Colonic mucosa (tissue), 4 donors: ENCODE results near the gene POMT1. TPM values are rescaled to one million over a fixed set of nuclear protein-coding genes. Genes with fewer than 3 reads are reported as not detected.

Experiments
- DNase-seq: peaks from one replicate; pipeline ENCODE4 v3.0.0-alpha.2; 2020
- H3K27ac ChIP-seq: fragments of 200-600 bp; one replicate; pipeline ENCODE4 v1.8.0; 2021
- H3K27me3 ChIP-seq: fragments of 200-600 bp; one replicate; pipeline ENCODE4 v1.8.0; 2021
- H3K36me3 ChIP-seq: fragments of 200-600 bp; one replicate; pipeline ENCODE4 v1.8.0; 2021
- H3K4me1 ChIP-seq: fragments of 200-600 bp; one replicate; pipeline ENCODE4 v1.8.0; 2021; ENCODE audit warnings: mild to moderate bottlenecking
- H3K4me3 ChIP-seq: fragments of 200-600 bp; one replicate; pipeline ENCODE4 v1.8.0; 2021
- H3K9ac ChIP-seq, 2 donors: one replicate each; pipeline ENCODE4 v1.7.0; 2013; ENCODE audit warnings: control low read depth in 2 of 2, low read depth in 2 of 2, low read length in 2 of 2
- H3K9me3 ChIP-seq: fragments of 200-600 bp; one replicate; pipeline ENCODE4 v1.8.0; 2021
- intact Hi-C: fragments of 100-400 bp; cut with DNase I; formaldehyde crosslinking; loops from one replicate; pipeline ENCODE4 v1.14.1; 2022
- total RNA-seq, 2 donors: library from RNA; stranded (reverse); fragmentation: NEBNext Ultra II Directional in 1 of 2; extraction: Animal tissue kit (Norgen Biotek cat#: 25700) in 1 of 2; gene quantifications; one replicate each; pipeline ENCODE4 v1.2.1, GENCODE V29; 2021
- TF ChIP-seq, protein P1 (sequence below): fragments of 200-600 bp; IDR thresholded peaks from one replicate; pipeline ENCODE4 v1.8.0; 2022; ENCODE audit warnings: antibody characterized with exemption, mild to moderate bottlenecking
- donor health status: healthy.
- donor health status: DM: no; HTN: no; CAD: no.
- donor health status: DM: no; HTN: no; CAD: no.

The POMT1 gene
- total RNA-seq, 2 donors from 2014 or later: 24.0 to 28.8 TPM

DNA sequence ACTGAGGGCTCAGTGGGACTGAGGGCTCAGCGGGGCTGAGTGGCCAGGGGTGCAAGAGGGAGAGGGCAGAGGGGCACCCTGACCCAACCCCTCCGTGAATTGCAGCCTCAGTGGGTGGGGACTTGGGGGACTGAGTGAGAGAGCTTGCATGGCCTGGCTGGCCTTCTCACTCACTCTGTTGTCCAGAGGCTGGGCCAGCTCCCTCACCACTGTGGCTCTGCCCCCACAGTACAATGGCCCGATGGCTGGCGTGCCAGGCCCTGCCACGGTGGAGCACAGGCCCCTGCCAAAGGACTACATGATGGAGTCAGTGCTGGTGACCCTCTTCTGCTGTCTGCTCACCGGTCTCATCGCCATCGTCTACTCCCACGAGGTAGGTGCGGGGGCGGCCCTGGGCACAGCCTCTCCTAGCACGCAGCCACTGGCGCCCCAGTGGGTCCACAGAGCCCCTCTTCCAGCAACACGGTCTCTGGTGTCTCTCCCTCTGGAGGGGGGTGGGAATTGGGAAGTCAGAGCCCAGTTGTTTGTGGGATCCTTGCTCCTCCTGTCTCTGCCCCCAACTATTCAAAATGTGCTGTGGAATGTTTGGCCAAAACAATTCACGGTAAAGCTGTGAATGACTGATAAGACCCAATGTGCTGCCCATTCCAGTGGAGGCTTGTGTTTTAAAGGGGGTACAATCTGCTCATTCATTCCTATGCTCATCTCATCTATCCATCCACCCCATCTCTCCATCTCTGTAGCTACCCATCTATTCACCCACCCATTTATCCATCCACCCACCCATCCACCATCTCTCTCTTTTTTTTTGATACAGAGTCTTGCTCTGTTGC is 53.3 kb downstream of the POMT1 start:
- Histone ChIP-seq H3K36me3 (no peaks in the 10 kb centered on the region), H3K9me3 (no peaks in the 10 kb centered on the region), H3K9ac (no peak overlapping the region), H3K27ac (no peak overlapping the region), H3K4me1 (no peaks in the 10 kb centered on the region), H3K4me3 (no peak overlapping the region), H3K27me3 (peaks cover 4% of the 10 kb centered on the region)
- TF ChIP-seq, protein P1, sequence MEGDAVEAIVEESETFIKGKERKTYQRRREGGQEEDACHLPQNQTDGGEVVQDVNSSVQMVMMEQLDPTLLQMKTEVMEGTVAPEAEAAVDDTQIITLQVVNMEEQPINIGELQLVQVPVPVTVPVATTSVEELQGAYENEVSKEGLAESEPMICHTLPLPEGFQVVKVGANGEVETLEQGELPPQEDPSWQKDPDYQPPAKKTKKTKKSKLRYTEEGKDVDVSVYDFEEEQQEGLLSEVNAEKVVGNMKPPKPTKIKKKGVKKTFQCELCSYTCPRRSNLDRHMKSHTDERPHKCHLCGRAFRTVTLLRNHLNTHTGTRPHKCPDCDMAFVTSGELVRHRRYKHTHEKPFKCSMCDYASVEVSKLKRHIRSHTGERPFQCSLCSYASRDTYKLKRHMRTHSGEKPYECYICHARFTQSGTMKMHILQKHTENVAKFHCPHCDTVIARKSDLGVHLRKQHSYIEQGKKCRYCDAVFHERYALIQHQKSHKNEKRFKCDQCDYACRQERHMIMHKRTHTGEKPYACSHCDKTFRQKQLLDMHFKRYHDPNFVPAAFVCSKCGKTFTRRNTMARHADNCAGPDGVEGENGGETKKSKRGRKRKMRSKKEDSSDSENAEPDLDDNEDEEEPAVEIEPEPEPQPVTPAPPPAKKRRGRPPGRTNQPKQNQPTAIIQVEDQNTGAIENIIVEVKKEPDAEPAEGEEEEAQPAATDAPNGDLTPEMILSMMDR: no peak
- DNase-seq: no peak
- intact Hi-C loops: no loop called here

DNA sequence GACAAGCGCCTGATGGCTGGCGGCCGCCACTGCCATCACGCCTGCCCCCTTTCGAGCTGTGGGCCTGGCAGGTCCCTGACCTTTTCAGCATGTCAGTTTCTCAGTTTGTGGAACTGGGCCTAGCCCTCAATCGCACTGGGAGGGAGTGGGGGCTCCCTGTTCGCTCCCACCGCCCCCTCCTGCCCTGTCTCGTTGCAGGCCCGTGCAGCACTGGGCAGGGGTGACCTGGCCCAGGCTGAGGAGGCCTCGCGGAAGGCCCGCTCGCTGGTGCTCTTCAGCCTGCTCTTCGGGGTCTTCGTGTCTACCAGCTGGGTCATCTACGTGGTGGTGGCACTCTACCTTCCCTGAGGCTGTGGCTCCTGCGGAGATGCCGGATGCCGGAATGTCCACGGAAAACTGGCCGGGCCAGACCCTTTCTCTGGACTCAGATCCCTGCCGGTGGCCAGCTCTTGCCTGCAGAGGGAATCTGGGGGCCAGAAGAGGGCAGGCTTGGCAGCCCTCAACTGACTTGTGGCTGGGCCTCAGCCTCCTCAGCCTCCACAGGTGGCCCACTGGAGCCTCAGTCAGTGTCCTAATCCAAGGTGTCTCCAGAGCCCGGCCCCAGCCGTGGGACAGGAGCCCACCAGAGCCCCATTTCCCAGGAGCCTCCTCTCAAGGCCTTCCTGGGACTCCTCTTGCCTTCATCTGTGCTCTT is 55.3 kb downstream of the POMT1 start:
- intact Hi-C loops: no loop called here
- Histone ChIP-seq H3K9ac (no peak overlapping the region), H3K27ac (no peak overlapping the region), H3K27me3 (peaks cover 4% of the 10 kb centered on the region), H3K9me3 (no peaks in the 10 kb centered on the region), H3K4me3 (no peak overlapping the region), H3K4me1 (no peaks in the 10 kb centered on the region), H3K36me3 (no peaks in the 10 kb centered on the region)
- TF ChIP-seq, protein P1: no peak
- DNase-seq: no peak

DNA sequence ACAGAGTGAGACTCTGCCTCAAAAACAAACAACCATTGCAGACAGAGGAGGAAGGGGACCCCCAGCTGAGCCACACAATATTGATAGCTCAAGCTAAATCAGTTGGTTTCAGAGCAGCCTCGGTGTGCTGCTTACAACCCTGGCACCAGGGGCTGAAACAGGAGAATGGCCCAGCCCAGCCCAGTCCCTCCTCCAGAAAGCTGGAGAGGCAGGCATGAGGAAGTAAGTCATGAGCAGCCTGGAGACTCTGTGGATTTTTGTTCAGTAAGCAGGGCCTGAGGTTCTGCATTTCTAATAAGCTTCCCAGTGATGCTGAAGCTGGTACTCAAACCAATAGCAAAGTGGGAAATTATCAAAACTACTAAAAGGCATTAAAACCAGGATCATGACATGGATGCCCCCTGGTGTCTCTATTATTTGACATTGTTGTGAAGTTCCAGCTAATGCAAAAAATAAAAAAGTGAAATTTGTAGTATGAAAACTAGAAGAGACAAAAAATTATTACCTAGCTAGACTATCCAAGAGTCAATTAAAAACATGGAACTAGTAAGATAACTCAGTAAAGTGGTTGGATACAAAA is 56.8 kb downstream of the POMT1 start:
- H3K27ac ChIP-seq: no peak overlapping the region
- no peak for DNase-seq
- peaks cover 4% of the 10 kb centered on the region for H3K27me3 ChIP-seq
- H3K4me3 ChIP-seq: no peak overlapping the region
- no peaks in the 10 kb centered on the region for H3K4me1 ChIP-seq
- no peaks in the 10 kb centered on the region for H3K9me3 ChIP-seq
- intact Hi-C loops: no loop called here
- no peaks in the 10 kb centered on the region for H3K36me3 ChIP-seq
- no peak overlapping the region for H3K9ac ChIP-seq
- TF ChIP-seq, protein P1: no peak

DNA sequence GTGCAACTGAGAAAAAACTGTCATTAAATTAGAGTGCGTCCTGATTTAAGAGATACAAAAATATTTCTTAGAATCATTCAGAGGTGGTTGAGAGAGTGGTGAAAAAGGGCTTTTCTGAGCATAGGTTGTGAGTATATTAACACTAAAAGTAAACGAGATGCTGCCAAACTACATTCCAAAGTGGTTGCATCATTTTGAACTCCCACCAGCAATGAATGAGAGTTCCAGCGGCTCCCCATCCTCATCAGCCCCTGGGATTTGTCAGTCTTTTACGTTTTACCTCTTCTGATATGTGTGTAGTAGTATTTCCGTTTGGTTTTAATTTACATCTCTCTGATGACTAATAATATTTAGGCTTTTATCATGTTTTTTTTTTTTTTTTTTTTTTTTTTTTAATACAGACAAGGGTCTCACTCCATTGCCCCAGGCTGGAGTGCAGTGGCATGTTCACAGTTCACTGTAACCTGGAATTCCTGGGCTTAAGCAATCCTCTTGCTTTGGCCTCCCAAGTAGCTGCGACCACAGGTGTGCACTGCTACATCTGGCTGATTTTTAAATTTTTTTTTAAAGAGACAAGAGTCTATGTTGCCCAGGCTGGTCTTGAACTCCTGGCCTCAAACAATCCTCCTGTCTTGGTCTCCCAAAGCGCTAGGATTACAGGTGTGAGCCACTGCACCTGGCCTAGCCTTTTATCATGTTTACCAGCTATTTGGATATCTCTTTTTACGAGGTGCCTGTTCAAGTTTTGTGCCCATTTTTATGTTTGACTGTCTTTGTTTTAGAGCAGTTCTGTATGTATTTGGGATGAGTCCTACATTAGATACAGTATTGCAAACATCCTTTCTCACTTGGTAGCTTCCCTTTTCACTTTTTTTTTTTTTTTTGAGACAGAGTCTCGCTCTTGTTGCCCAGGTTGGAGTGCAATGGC is 59.6 kb downstream of the POMT1 start:
- intact Hi-C loops: no loop called here
- no peaks in the 10 kb centered on the region for H3K27me3 ChIP-seq
- H3K36me3 ChIP-seq: no peaks in the 10 kb centered on the region
- no peaks in the 10 kb centered on the region for H3K9me3 ChIP-seq
- H3K4me3 ChIP-seq: no peak overlapping the region
- H3K9ac ChIP-seq: no peak overlapping the region
- no peak overlapping the region for H3K27ac ChIP-seq
- TF ChIP-seq, protein P1: no peak
- no peak for DNase-seq
- no peaks in the 10 kb centered on the region for H3K4me1 ChIP-seq

DNA sequence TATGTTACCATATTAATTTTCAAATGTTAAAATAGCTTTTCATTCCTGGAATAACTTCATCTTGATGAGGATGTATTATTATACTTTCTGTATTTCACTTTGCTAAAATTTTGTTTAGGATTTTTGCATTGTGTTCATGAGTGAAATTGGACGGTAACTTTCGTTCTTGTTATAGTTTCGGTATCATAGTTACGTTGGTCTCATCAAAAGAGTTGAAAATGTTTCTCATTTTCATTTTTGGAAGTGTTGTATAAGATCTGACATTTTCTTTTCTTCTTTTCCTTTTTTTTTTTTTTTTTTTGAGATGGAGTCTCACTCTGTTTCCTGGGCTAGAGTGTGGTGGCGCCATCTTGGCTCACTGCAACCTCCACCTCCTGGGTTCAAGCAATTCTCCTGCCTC is 62.7 kb downstream of the POMT1 start:
- intact Hi-C loops: no loop called here
- H3K27ac ChIP-seq: no peak overlapping the region
- H3K36me3 ChIP-seq: no peaks in the 10 kb centered on the region
- H3K9me3 ChIP-seq: no peaks in the 10 kb centered on the region
- no peak overlapping the region for H3K4me3 ChIP-seq
- no peaks in the 10 kb centered on the region for H3K4me1 ChIP-seq
- H3K27me3 ChIP-seq: no peaks in the 10 kb centered on the region
- no peak overlapping the region for H3K9ac ChIP-seq
- DNase-seq: no peak
- TF ChIP-seq, protein P1: no peak
